SW 1271 (cell line): ENCODE measurements around the gene EFCAB8.
"Not testable (repeated sequence)": the region's sequence is repeated elsewhere in the genome, so short reads cannot be mapped to it uniquely, and the experiment has no call there.

Experiments
- DNase-seq, 2 experiments: peaks; one replicate each; lab custom pipeline; 2025; lab: John Stamatoyannopoulos, UW

The EFCAB8 gene

GRCh38 chr20:32957459-32957858, 98.7 kb downstream of the EFCAB8 start:
- DNase-seq, result no peak

GRCh38 chr20:32958574-32958973, 99.9 kb downstream of the EFCAB8 start:
- no peak for DNase-seq

GRCh38 chr20:32959351-32960221, 100.9 kb downstream of the EFCAB8 start:
- DNase-seq, result no peak

GRCh38 chr20:32960222-32960518, 101.4 kb downstream of the EFCAB8 start:
- DNase-seq, result no peak

- DNase-seq, result no peak
These were observed 102.4 kb downstream of the EFCAB8 start for GRCh38 chr20:32960849-32961731.

GRCh38 chr20:32962053-32962452, 103.3 kb downstream of the EFCAB8 start:
- DNase-seq, result no peak

- not testable (repeated sequence) for DNase-seq
These were observed 103.9 kb downstream of the EFCAB8 start for GRCh38 chr20:32962646-32963045.

GRCh38 chr20:32963176-32963575, 104.5 kb downstream of the EFCAB8 start:
- no peak for DNase-seq

GRCh38 chr20:32964575-32964974, 105.9 kb downstream of the EFCAB8 start:
- no peak for DNase-seq

GRCh38 chr20:32965115-32965514, 106.4 kb downstream of the EFCAB8 start:
- DNase-seq, result no peak

GRCh38 chr20:32965581-32966373, 107.1 kb downstream of the EFCAB8 start:
- no peak for DNase-seq

GRCh38 chr20:32966382-32966781, 107.7 kb downstream of the EFCAB8 start:
- DNase-seq, result no peak

GRCh38 chr20:32966881-32967781, 108.4 kb downstream of the EFCAB8 start:
- no peak for DNase-seq

GRCh38 chr20:32967961-32968457, 109.3 kb downstream of the EFCAB8 start:
- DNase-seq, result no peak

- no peak for DNase-seq
These were observed 109.9 kb downstream of the EFCAB8 start for GRCh38 chr20:32968478-32969241.

- DNase-seq, result no peak
These were observed 110.8 kb downstream of the EFCAB8 start for GRCh38 chr20:32969356-32970114.

GRCh38 chr20:32970115-32970972, 111.6 kb downstream of the EFCAB8 start:
- DNase-seq, result no peak

GRCh38 chr20:32970973-32971300, 112.2 kb downstream of the EFCAB8 start:
- DNase-seq, result no peak

GRCh38 chr20:32971703-32972161, 113.0 kb downstream of the EFCAB8 start:
- DNase-seq, result no peak
